COR-L47 (cell line): Measurements from ENCODE around the gene IL23R.
"Not testable (repeated sequence)": the region's sequence is repeated elsewhere in the genome, so short reads cannot be mapped to it uniquely, and the experiment has no call there.

Source experiments
- DNase-seq: peaks from one replicate; lab custom pipeline; 2025; lab: John Stamatoyannopoulos, UW

IL23R gene

GRCh38 chr1:67166196-67166595 is at the start of gene IL23R:
Gene IL23R, plus strand, starts transcription at chr1:67166454. Its CDS starts 1,667 bp downstream, at chr1:67168121.
- no peak for DNase-seq

GRCh38 chr1:67118191-67118590 is 48.1 kb upstream of the IL23R start:
- no peak for DNase-seq

GRCh38 chr1:67118646-67119045 is 47.6 kb upstream of the IL23R start:
- no peak for DNase-seq

- DNase-seq, result no peak
Measured at GRCh38 chr1:67120855-67121619, 45.2 kb upstream of the IL23R start.

GRCh38 chr1:67124455-67124854 is 41.8 kb upstream of the IL23R start:
- no peak for DNase-seq

- no peak for DNase-seq
Measured at GRCh38 chr1:67126111-67126746, 40.0 kb upstream of the IL23R start.

GRCh38 chr1:67126974-67127373 is 39.3 kb upstream of the IL23R start:
- DNase-seq, result no peak

GRCh38 chr1:67130673-67131072 is 35.6 kb upstream of the IL23R start:
- no peak for DNase-seq

- no peak for DNase-seq
Measured at GRCh38 chr1:67133177-67133576, 33.1 kb upstream of the IL23R start.

- no peak for DNase-seq
Measured at GRCh38 chr1:67134695-67135094, 31.6 kb upstream of the IL23R start, which contains the start of gene C1orf141. Gene C1orf141, minus strand, starts transcription at chr1:67134970. Its CDS starts 7,730 bp downstream, at chr1:67127240.

GRCh38 chr1:67135354-67135753 is 30.9 kb upstream of the IL23R start:
- no peak for DNase-seq

GRCh38 chr1:67137307-67137753 is 28.9 kb upstream of the IL23R start:
- no peak for DNase-seq

- DNase-seq, result no peak
Measured at GRCh38 chr1:67138813-67139499, 27.3 kb upstream of the IL23R start.

- no peak for DNase-seq
Measured at GRCh38 chr1:67140460-67140859, 25.8 kb upstream of the IL23R start.

- DNase-seq, result not testable (repeated sequence)
Measured at GRCh38 chr1:67141832-67142231, 24.4 kb upstream of the IL23R start.

GRCh38 chr1:67142931-67143330 is 23.3 kb upstream of the IL23R start:
- no peak for DNase-seq

- no peak for DNase-seq
Measured at GRCh38 chr1:67143966-67144365, 22.3 kb upstream of the IL23R start.

- no peak for DNase-seq
Measured at GRCh38 chr1:67144696-67145095, 21.6 kb upstream of the IL23R start.

GRCh38 chr1:67146101-67146500 is 20.2 kb upstream of the IL23R start:
- DNase-seq, result no peak

- no peak for DNase-seq
Measured at GRCh38 chr1:67146539-67146938, 19.7 kb upstream of the IL23R start.

- DNase-seq, result not testable (repeated sequence)
Measured at GRCh38 chr1:67147973-67148372, 18.3 kb upstream of the IL23R start.

GRCh38 chr1:67148516-67149178 is 17.6 kb upstream of the IL23R start:
- no peak for DNase-seq
